HG02623 (cell line): Measurements from ENCODE around the gene RBM4B.
"Not testable (repeated sequence)": the region's sequence is repeated elsewhere in the genome, so short reads cannot be mapped to it uniquely, and the experiment has no call there.

Experiments
- ATAC-seq: cut with Tn5 transposase; IDR thresholded peaks from one replicate; pipeline ENCODE4 v1.9.1; 2021; ENCODE audit warnings: moderate library complexity; ENCODE audit not compliant: unreplicated experiment

The RBM4B gene

DNA sequence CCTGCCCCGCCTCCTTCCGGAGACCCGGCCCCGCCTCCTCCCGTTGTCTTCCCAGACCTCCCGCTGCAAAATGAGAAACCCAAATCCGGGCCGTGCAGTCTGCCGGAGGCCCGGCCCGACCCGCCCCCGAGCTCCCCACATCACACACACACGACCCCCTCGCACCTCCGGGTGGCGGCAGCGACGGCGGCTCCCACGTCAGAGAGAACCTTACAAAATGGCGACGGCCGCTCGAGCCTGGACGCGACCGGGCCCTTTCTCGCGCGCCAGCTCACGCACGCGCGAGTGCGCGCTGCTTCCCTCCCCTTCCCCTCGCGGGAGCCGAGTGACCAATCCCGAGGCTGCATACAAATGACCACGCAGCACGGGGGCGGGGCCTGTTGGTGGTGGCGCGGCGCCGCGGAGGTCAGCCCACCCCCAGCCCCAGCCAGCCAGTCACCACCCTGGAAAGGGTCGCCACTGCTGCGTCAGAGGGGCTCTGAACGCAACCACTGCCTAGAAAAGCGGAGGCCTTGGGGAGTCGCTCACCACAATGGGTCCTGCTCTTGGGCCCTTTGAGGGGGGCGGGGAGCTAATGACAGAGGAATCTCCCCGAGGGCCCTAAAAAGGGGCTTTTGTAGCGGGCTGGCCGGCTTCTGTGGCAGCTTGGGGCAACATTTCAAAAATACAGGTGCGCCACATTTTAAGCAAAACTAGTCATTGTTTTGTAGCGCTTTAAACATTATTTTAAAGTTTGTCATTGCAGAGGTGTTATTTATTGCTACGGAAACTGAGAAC is at the start of gene RBM4B:
Gene RBM4B, minus strand, starts transcription at position 289 of the 777 bp plus-strand sequence. CDS start 808 bp downstream, outside the sequence.
- ATAC-seq, result peak; percentile 82

DNA sequence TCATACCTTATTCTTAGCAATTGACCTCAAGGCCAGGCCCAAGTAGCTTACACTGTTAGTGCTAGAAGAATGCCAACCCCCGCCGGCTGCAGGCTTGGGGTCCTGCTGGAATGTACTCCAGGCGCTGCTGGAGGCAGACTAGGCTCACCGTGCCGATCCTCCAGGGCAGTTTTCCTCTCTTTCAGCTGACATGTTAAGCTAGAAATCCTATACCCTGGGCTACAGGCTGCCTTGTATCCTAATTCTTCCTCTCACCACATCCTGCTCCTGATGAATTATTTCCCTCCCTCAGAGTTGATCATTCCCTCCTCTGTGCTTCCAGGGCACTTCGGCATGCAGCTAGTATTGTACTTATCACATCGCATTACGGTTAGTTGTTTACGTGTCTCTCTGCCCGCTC is 48.0 kb upstream of the RBM4B start:
- ATAC-seq, result no peak

DNA sequence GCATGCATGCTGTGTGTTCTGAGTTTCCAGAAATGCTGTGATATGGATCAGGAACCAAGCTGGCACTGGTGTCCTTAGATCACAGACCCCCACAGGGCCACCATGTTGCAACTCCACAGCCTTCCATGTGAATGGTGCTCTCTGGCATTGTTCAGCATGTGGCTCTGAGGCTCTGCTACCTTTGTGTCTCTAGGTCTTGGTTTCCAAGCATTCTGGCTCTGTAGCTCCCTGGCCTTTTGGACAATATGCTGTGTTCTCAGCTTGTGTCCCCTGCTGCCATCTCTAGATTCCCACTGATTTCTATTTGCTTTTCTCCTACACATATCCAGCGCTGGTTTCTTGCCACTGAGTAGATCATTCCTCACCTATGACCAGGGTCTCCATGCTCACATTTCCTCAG is 47.4 kb upstream of the RBM4B start:
- no peak for ATAC-seq

DNA sequence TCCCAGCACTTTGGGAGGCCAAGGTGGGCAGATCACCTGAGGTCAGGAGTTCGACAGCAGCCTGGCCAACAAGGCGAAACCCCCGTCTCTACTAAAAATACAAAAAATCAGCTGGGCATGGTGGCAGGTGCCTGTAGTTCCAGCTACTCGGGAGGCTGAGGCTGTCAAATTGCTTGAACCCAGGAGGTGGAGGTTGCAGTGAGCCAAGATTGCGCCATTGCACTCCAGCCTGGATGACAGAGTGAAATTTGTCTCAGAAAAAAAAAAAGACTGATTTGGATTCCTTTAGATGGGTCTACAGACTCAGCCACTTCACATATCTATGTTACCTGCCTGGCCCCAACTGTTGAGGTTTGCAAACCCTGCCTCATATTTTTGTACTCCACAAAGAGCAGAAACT is 46.5 kb upstream of the RBM4B start:
- ATAC-seq, result not testable (repeated sequence)

DNA sequence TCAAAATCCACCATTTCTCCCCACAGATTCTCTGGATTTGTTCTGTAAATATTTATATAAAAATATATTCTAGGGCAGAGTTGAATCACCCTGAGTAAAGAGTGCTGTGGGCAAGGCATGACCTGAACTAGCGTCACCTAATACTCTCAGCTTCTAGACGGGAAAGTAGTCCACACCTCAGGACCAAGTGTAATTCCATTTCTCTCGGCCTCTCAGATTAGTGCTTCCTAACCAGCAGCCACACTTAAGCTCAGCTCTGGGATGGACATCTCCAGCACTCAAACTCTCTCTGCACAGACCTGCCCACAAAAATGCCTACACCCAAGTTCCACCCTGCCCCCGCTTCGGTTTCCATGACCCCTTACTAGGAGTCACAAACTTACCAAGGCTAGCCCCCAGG is 46.0 kb upstream of the RBM4B start:
- ATAC-seq, result no peak

GRCh38 chr11:66722745-66723651 is 45.3 kb upstream of the RBM4B start:
- no peak for ATAC-seq

GRCh38 chr11:66721939-66722338 is 44.3 kb upstream of the RBM4B start:
- no peak for ATAC-seq

DNA sequence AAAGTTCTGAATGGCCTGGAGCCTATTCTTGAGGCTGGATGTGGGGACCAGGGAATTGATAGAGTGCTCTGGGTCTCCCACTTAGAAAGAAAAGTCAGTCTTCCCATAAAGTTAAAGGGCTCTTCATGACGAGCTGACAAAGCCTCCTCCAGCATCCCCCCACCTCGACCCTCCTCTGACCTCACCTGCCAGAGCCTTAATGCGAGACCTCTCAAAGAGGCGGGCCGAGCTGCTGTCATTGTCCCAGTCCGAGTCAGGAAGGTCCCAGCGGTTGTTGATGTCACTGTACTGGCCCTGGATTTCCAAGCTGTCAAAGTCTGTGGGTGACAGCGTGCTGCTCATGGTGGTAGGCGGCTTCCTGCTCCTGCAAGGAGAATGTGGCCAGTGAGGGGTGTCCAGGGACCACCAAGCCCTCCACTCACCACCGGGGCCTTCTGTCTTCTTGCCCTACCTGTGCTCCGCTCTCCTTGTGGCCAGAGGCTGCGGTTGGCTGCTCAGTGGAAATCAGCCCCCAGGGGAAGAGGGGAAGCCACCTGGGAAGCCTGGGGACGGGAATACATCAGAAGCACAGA is 43.3 kb upstream of the RBM4B start:
- no peak for ATAC-seq

GRCh38 chr11:66720223-66720898 is 42.7 kb upstream of the RBM4B start:
- ATAC-seq, result no peak

GRCh38 chr11:66719111-66719872 is 41.6 kb upstream of the RBM4B start:
- no peak for ATAC-seq

DNA sequence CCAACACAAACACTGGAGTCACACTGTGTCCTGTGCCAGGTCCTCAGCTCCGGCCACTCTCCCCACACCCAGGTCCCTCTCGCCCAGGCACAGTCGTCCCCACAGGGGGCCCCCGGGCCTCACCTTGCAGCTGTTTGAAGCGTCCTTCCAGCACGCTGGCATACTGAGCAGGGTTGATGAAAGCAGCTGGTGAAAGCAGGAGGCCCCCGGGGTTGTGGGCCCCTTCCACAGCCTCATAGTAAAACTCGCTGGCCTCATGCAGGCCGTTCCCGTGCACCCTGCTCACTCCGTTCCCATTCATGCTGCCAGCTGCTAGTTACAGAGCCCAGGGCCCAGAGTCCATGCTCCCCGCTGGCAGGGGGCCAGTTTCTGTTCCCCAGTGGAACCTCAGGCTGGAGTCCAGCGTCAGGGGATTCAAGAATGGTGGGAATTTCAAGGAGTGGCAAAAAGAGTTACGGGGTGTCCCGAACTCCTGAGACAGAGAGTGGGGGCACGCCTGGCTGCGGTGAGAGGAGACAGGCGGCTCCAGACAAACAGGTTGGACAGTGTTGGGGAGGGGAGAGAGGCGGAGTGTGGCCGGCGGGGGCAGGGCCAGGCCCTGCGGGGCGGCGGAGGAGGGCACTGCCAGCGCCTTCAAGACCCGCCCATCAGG is 40.8 kb upstream of the RBM4B start:
- ATAC-seq, result no peak

DNA sequence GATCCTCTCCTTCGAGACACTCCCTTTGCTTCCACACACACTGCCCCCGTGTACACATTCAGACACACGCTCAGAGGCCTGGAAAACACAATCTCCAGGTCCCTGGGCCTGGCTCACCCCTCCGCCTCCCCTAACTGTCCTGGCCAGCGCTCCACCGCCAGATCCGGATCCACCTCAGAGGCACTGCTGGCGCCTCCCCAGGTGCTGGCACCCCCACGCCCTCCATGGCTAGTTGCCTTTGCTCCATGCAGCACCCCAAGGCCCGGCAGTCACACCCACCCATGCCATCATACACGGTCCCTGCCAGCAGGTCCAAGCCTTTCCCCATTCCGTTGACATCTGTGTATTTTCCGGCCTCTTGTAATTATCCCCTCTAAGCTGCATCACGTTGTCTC is 40.2 kb upstream of the RBM4B start:
- no peak for ATAC-seq

DNA sequence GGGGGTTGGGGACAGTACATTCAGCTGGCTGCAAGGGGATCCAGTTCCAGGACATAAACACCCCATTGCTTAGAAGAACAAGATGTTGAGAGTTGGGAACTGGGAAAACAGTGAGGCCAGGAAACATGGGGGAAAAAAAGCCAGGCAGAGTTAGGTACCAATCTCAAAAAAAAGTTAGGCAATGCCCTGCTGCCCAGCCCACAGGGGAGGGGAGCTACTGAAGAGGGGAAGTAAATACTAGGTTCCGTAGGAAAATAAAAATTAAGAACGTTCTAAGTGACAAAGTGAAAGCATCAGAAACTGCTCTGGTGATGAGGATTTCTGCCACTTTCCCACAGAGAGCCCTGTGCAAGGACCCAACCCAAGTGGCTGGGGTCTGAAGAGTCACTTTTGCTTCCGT is 39.3 kb upstream of the RBM4B start:
- ATAC-seq, result no peak

- no peak for ATAC-seq
Measured at GRCh38 chr11:66715346-66716085, 37.8 kb upstream of the RBM4B start.

DNA sequence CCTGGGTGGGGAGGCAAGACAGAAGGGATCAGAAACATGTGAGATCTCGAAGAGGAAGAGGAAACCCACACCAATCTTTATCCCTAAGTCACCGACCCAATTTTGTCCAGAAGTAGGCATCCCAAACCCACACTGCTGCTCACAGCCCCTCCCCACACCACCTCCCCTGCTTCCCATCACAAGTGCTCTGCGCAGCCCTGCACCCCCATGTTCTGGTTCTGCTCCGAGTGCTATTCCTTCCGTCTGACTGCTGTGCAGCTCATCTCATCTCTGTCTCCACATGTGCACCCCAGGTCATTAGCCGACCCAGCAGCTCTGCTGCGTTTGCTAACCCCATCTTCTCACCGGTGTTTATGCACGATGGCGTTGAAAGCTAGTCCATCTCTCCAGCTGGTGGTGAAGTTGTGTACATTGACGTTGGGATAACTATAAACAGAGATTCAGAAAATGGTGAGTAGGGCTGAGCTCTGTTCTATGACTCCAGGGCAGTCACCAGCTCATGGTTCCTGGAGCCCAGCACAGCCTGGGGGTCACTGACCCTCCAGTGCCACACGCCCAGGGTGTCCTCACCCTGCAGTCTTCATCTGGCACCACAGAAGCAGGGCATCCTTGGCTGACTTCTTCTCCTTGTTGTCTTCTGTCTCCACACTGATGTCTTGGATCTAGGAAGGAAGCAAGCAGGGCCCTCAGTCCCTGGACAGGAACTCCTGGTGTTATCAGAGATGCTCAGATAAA is 36.2 kb upstream of the RBM4B start:
- ATAC-seq, result no peak

DNA sequence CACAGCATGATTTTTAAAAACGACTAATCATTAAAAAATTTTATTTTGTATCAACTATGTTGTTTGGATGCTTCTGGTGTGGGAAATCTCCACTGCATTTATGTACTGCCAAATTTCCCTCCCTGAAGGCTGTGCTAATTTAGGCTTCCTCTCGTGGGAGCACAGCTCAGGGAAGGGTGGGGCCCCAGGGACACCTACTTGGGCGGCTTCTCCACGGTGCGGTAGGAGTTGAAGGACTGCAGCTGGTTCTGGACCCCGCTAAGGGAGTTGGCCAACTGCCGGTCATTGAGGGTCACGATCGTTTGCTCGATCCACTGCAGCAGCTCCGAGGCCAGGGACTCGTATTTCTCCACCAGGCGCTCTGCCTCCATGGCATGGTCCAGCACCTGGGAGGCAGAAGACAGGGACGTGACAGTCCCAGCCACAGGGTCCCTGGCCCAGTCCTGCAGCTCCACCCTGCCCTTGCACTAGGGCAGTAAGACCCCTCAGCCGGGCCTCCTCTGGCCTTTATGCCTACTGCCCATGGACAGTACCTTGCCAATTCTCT is 32.8 kb upstream of the RBM4B start:
- ATAC-seq, result no peak

- ATAC-seq, result no peak
Measured at GRCh38 chr11:66708701-66709100, 31.0 kb upstream of the RBM4B start.

GRCh38 chr11:66708094-66708493 is 30.4 kb upstream of the RBM4B start:
- no peak for ATAC-seq
